22Rv1 (cell line): ENCODE measurements around the gene DPH1.

ENCODE experiments used
- H3K27ac ChIP-seq: fragments of 450-650 bp; 2 replicates; pipeline ENCODE4 v1.5.1; 2017
- ZFX ChIP-seq: fragments of 450-650 bp; IDR thresholded peaks from 2 replicates; pipeline ENCODE4 v1.6.1; 2017; ENCODE audit warnings: antibody characterized with exemption, borderline replicate concordance
- TF ChIP-seq, protein P1 (sequence below): fragments of 450-650 bp; IDR thresholded peaks from 2 replicates; pipeline ENCODE4 v1.5.1; 2017; ENCODE audit warnings: mild to moderate bottlenecking

Gene DPH1

GRCh38 chr17:2062571-2063183 is 32.7 kb downstream of the DPH1 start:
- no peak for TF ChIP-seq ZFX
- TF ChIP-seq, protein P1, sequence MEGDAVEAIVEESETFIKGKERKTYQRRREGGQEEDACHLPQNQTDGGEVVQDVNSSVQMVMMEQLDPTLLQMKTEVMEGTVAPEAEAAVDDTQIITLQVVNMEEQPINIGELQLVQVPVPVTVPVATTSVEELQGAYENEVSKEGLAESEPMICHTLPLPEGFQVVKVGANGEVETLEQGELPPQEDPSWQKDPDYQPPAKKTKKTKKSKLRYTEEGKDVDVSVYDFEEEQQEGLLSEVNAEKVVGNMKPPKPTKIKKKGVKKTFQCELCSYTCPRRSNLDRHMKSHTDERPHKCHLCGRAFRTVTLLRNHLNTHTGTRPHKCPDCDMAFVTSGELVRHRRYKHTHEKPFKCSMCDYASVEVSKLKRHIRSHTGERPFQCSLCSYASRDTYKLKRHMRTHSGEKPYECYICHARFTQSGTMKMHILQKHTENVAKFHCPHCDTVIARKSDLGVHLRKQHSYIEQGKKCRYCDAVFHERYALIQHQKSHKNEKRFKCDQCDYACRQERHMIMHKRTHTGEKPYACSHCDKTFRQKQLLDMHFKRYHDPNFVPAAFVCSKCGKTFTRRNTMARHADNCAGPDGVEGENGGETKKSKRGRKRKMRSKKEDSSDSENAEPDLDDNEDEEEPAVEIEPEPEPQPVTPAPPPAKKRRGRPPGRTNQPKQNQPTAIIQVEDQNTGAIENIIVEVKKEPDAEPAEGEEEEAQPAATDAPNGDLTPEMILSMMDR: no peak
- no peak overlapping the region for H3K27ac ChIP-seq

- no peak for TF ChIP-seq ZFX
- TF ChIP-seq, protein P1: no peak
- H3K27ac ChIP-seq: no peak overlapping the region
Measured at GRCh38 chr17:2063261-2064146, 33.6 kb downstream of the DPH1 start.

- TF ChIP-seq, protein P1: no peak
- TF ChIP-seq ZFX: no peak
- H3K27ac ChIP-seq: no peak overlapping the region
Measured at GRCh38 chr17:2064147-2064489, 34.2 kb downstream of the DPH1 start.

DNA sequence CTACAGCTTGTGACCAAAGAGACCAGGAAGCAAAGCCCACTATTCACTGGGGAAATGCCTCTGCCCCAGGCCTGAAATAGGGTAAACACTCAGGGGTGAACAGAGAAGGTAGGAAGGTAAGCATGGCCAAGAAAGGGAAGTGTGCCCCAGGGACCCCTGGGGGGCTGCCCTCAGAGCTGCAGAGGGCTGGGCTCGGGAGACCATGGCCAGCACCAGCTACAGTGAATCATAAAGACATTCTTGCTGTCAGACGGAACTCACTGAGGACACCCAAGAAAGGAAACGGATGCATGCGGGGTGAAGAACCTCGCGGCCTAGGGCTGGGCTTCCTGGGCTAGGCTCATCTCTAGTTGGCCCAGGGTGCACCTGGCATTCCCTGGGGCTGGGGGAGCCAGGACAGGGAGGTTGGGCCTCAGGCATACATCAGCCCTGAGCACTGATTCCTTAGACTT is 34.6 kb downstream of the DPH1 start:
- H3K27ac ChIP-seq: no peak overlapping the region
- TF ChIP-seq, protein P1: no peak
- TF ChIP-seq ZFX: no peak

DNA sequence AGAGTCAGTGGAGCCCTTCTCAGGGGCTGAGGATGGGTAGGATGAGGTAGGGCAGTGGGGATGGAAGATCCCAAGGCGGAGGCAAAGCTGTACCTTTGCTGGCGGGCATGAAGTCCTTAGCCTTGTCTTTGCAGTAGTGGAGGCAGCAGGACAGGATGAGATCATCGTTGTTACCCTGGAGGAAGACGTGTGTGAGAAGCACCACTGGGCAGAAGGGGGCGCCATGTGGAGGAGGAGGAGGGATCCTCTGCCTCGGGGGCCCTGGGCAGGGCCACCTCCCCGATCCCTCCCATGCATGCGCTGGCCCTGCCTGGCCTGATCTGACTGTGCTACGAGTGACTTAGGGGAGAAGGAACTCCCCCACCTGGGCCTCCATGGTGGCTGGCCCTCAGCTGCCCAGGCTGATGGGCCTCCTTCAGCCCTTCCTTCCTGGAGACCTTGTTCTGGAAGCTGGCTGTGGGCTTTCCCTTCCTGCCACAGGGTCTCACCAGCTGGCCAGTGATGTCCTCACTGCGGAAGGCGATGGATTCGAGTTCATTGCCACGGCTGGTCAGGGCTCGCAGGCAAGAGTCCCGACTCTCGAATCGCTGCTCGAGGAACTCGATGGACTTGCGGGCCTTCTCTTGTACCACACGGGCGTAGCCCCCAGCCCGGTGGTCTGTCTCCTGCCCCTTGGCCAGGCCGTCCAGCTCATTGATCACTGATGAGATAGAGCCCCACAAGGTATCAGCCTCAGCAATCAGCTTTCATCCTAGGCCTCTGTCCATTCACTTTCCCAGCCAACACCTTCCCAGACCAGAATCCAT is 35.2 kb downstream of the DPH1 start:
- H3K27ac ChIP-seq: no peak overlapping the region
- TF ChIP-seq ZFX: no peak
- TF ChIP-seq, protein P1: peak; percentile 68

GRCh38 chr17:2065949-2066400 is 36.0 kb downstream of the DPH1 start:
- H3K27ac ChIP-seq: no peak overlapping the region
- TF ChIP-seq ZFX: no peak
- TF ChIP-seq, protein P1: no peak
